NB4 (cell line): Measurements from ENCODE around the gene TEDC2.

Experiments used
- DNase-seq: peaks from one replicate; pipeline ENCODE4 v3.0.0; 2010; ENCODE audit warnings: low read depth
- H3K4me3 ChIP-seq: one replicate; pipeline ENCODE4 v1.5.1; 2011; ENCODE audit warnings: mild to moderate bottlenecking, low read depth, low read length, moderate library complexity
- CTCF ChIP-seq: IDR thresholded peaks from one replicate; pipeline ENCODE4 v1.5.1; 2012; ENCODE audit warnings: low read depth, low read length
- MAX ChIP-seq: IDR thresholded peaks from 2 replicates; pipeline ENCODE4 v1.6.1; 2011; ENCODE audit warnings: low read depth, low read length
- MYC ChIP-seq: IDR thresholded peaks from 2 replicates; pipeline ENCODE4 v1.6.1; 2011; ENCODE audit warnings: low read depth, low read length
- POLR2A ChIP-seq: IDR thresholded peaks from 2 replicates; pipeline ENCODE4 v1.6.1; 2011; ENCODE audit warnings: mild to moderate bottlenecking; ENCODE audit not compliant: insufficient read length; ENCODE audit errors: extremely low read depth

Gene TEDC2

GRCh38 chr16:2459647-2460390 lies at the start of gene TEDC2:
Gene TEDC2 (plus strand): TSS chr16:2460109. CDS start chr16:2460145, 36 bp downstream.
- DNase-seq: peak; percentile 97
- TF ChIP-seq MAX (peak; percentile 75), MYC (no peak), CTCF (no peak), POLR2A (peak; percentile 2)
- H3K4me3 ChIP-seq: peak within 1 kb of the TSS; percentile 61

- no peak for DNase-seq
- TF ChIP-seq MYC (no peak), MAX (no peak), CTCF (no peak), POLR2A (no peak)
- no peak overlapping the region for H3K4me3 ChIP-seq
These were observed 44.8 kb upstream of the TEDC2 start for GRCh38 chr16:2415085-2415484.

GRCh38 chr16:2420035-2420434 lies 39.9 kb upstream of the TEDC2 start:
- no peak overlapping the region for H3K4me3 ChIP-seq
- TF ChIP-seq MYC (no peak), CTCF (no peak), MAX (no peak), POLR2A (no peak)
- DNase-seq: no peak

- TF ChIP-seq POLR2A: no peak
- TF ChIP-seq MYC: no peak
- TF ChIP-seq CTCF: no peak
- TF ChIP-seq MAX: no peak
- H3K4me3 ChIP-seq: no peak overlapping the region
- no peak for DNase-seq
These were observed 37.6 kb upstream of the TEDC2 start for GRCh38 chr16:2422123-2422867.

- H3K4me3 ChIP-seq: no peak overlapping the region
- TF ChIP-seq CTCF: no peak
- no peak for TF ChIP-seq MYC
- no peak for TF ChIP-seq MAX
- TF ChIP-seq POLR2A: no peak
- DNase-seq: no peak
These were observed 35.6 kb upstream of the TEDC2 start for GRCh38 chr16:2424061-2425007.
